GM23338 (cell line): ENCODE data around the gene SEMA4C. TPM values are rescaled to one million over a fixed set of nuclear protein-coding genes. Genes with fewer than 3 reads are reported as not detected.
A peak's percentile ranks its signal among the peaks of the same experiment; 100 is the strongest.

ENCODE experiments used
- ATAC-seq: fragments of 200-7000 bp; cut with Tn5 transposase; 3 replicates; pipeline ENCODE4 v1.9.1; 2020
- DNase-seq: peaks from one replicate; pipeline ENCODE4 v3.0.0-alpha.2; 2015; ENCODE audit warnings: low spot score
- H2AFZ ChIP-seq: fragments of 200-600 bp; sonication (generic); 2 replicates; pipeline ENCODE4 v1.8.0; 2016; ENCODE audit warnings: antibody characterized with exemption, mild to moderate bottlenecking, moderate library complexity
- H3F3A ChIP-seq: fragments of 200-600 bp; sonication (generic); replicated peaks from 2 replicates; pipeline ENCODE4 v1.8.0; 2017; ENCODE audit warnings: antibody characterized with exemption, mixed run types, low read depth
- H3K27ac ChIP-seq: fragments of 200-600 bp; sonication (generic); 2 replicates; pipeline ENCODE4 v1.6.1; 2016; ENCODE audit warnings: low read depth
- H3K27me3 ChIP-seq: fragments of 200-600 bp; sonication (generic); 2 replicates; pipeline ENCODE4 v1.8.0; 2016; ENCODE audit warnings: mild to moderate bottlenecking, mixed run types, moderate library complexity; ENCODE audit not compliant: insufficient read depth
- H3K36me3 ChIP-seq: fragments of 200-600 bp; sonication (generic); 2 replicates; pipeline ENCODE4 v1.8.0; 2016; ENCODE audit warnings: mild to moderate bottlenecking; ENCODE audit not compliant: insufficient read depth
- H3K4me1 ChIP-seq: fragments of 200-600 bp; sonication (generic); 2 replicates; pipeline ENCODE4 v1.8.0; 2016; ENCODE audit warnings: mild to moderate bottlenecking, moderate library complexity; ENCODE audit not compliant: insufficient read depth
- H3K4me2 ChIP-seq: fragments of 200-600 bp; sonication (generic); 2 replicates; pipeline ENCODE4 v1.7.1; 2017; ENCODE audit warnings: mixed run types
- H3K4me3 ChIP-seq: fragments of 200-600 bp; sonication (generic); 2 replicates; pipeline ENCODE4 v1.6.1; 2016; ENCODE audit warnings: mixed run types
- H3K79me2 ChIP-seq: fragments of 200-600 bp; sonication (generic); replicated peaks from 2 replicates; pipeline ENCODE4 v1.8.0; 2017; ENCODE audit warnings: mild to moderate bottlenecking; ENCODE audit not compliant: insufficient read depth
- H3K9me2 ChIP-seq: fragments of 200-600 bp; sonication (generic); 2 replicates; pipeline ENCODE4 v1.8.0; 2017; ENCODE audit not compliant: insufficient read depth
- H4K20me1 ChIP-seq: fragments of 200-600 bp; sonication (generic); replicated peaks from 2 replicates; pipeline ENCODE4 v1.8.0; 2017; ENCODE audit warnings: mild to moderate bottlenecking; ENCODE audit not compliant: insufficient read depth
- H3K27ac Mint-ChIP-seq: 2 replicates; pipeline ENCODE4 v1.8.0; 2020; ENCODE audit warnings: inconsistent platforms, mild to moderate bottlenecking, moderate library complexity, mixed read lengths
- H3K27me3 Mint-ChIP-seq: 3 replicates; pipeline ENCODE4 v1.8.0; 2022; ENCODE audit warnings: low read depth, mild to moderate bottlenecking, moderate library complexity, mixed read lengths, inconsistent platforms; ENCODE audit not compliant: insufficient read depth, poor library complexity
- H3K36me3 Mint-ChIP-seq: 3 replicates; pipeline ENCODE4 v1.8.0; 2021; ENCODE audit warnings: low read depth, mild to moderate bottlenecking, inconsistent platforms, moderate library complexity, mixed read lengths
- H3K4me1 Mint-ChIP-seq: 3 replicates; pipeline ENCODE4 v1.8.0; 2020; ENCODE audit warnings: mild to moderate bottlenecking, inconsistent platforms, mixed read lengths
- H3K4me3 Mint-ChIP-seq: 3 replicates; pipeline ENCODE4 v1.8.0; 2021; ENCODE audit warnings: moderate library complexity, mild to moderate bottlenecking, inconsistent platforms, mixed read lengths
- H3K9me3 Mint-ChIP-seq: 3 replicates; pipeline ENCODE4 v1.8.0; 2020; ENCODE audit warnings: moderate library complexity, mild to moderate bottlenecking, inconsistent platforms, mixed read lengths
- CREB1 ChIP-seq: fragments of 250-450 bp; sonication (Bioruptor Pico); IDR thresholded peaks from 2 replicates; pipeline ENCODE4 v1.5.0; 2020; ENCODE audit warnings: low read depth, mild to moderate bottlenecking, moderate library complexity
- CTCF ChIP-seq, 2 experiments: fragments of 200-600 bp in 1 of 2; sonication (generic) in 1 of 2; conservative IDR thresholded peaks; 2 replicates each; pipeline versions ENCODE4 v1.5.1 to v1.6.1; 2016 to 2017; ENCODE audit warnings: antibody characterized with exemption in 2 of 2, low read depth in 2 of 2, mild to moderate bottlenecking in 2 of 2, moderate library complexity in 1 of 2
- ETS1 ChIP-seq: IDR thresholded peaks from 2 replicates; pipeline ENCODE4 v1.6.1; 2016; ENCODE audit warnings: antibody characterized with exemption
- EZH2phosphoT487 ChIP-seq: fragments of 200-600 bp; sonication (generic); IDR thresholded peaks from one replicate; pipeline ENCODE4 v1.8.1; 2018; ENCODE audit warnings: antibody characterized with exemption; ENCODE audit not compliant: unreplicated experiment
- NANOG ChIP-seq: IDR thresholded peaks from 2 replicates; pipeline ENCODE4 v1.6.1; 2016; ENCODE audit warnings: antibody characterized with exemption, borderline replicate concordance
- POLR2AphosphoS5 ChIP-seq: IDR thresholded peaks from 2 replicates; pipeline ENCODE4 v1.6.1; 2016; ENCODE audit warnings: antibody characterized with exemption, low read depth
- STAT1 ChIP-seq: IDR thresholded peaks from one replicate; pipeline ENCODE4 v1.6.1; 2016; ENCODE audit warnings: antibody characterized with exemption; ENCODE audit not compliant: unreplicated experiment
- ZNF462 ChIP-seq: fragments of 250-450 bp; sonication (Bioruptor Pico); IDR thresholded peaks from 2 replicates; pipeline ENCODE4 v1.5.0; 2020; ENCODE audit warnings: mild to moderate bottlenecking, moderate library complexity
- polyA plus RNA-seq: library from polyadenylated mRNA; unstranded; fragments of >200 nt; fragmentation: Nextera tagmentation; extraction: Ambion mirVana; gene quantifications from 2 replicates; pipeline ENCODE4 v1.2.1, GENCODE V29; 2016
- total RNA-seq: library from RNA; depleted of rRNA; stranded (reverse); fragments of >200 nt; shearing (Covaris generic); gene quantifications from 2 replicates; pipeline ENCODE4 v1.2.3, GENCODE V29; 2014
- TF ChIP-seq, protein P1 (sequence below): IDR thresholded peaks from one replicate; pipeline ENCODE4 v1.6.1; 2018; ENCODE audit warnings: antibody characterized with exemption; ENCODE audit not compliant: unreplicated experiment

The SEMA4C gene
- total and polyA plus RNA-seq, 2 experiments from 2014 or later, result 16.8 to 80.7 TPM

GRCh38 chr2:96890726-96891385 lies 21.0 kb upstream of the SEMA4C start:
- Histone ChIP-seq H3F3A (no peaks in the 10 kb centered on the region), H3K27ac (no peak overlapping the region), H2AFZ (peak overlapping the region; percentile 43; the same call in 1 of the 2 replicates), H3K4me2 (no peak overlapping the region), H3K4me1 (peaks cover 10% of the 10 kb centered on the region), H3K9me2 (no peaks in the 10 kb centered on the region), H3K4me3 (no peak overlapping the region), H3K36me3 (no peaks in the 10 kb centered on the region), H3K27me3 (no peaks in the 10 kb centered on the region), H3K79me2 (no peaks in the 10 kb centered on the region), H4K20me1 (no peaks in the 10 kb centered on the region)
- no peak overlapping the region; the same call in 2 of the 3 replicates for H3K4me3 Mint-ChIP-seq
- DNase-seq (no peak), ATAC-seq (no peak)
- no peaks in the 10 kb centered on the region for H3K36me3 Mint-ChIP-seq
- no peak overlapping the region for H3K27ac Mint-ChIP-seq
- peaks cover 37% of the 10 kb centered on the region for H3K4me1 Mint-ChIP-seq
- no peaks in the 10 kb centered on the region for H3K9me3 Mint-ChIP-seq
- peaks cover 17% of the 10 kb centered on the region for H3K27me3 Mint-ChIP-seq
- TF ChIP-seq, protein P1, sequence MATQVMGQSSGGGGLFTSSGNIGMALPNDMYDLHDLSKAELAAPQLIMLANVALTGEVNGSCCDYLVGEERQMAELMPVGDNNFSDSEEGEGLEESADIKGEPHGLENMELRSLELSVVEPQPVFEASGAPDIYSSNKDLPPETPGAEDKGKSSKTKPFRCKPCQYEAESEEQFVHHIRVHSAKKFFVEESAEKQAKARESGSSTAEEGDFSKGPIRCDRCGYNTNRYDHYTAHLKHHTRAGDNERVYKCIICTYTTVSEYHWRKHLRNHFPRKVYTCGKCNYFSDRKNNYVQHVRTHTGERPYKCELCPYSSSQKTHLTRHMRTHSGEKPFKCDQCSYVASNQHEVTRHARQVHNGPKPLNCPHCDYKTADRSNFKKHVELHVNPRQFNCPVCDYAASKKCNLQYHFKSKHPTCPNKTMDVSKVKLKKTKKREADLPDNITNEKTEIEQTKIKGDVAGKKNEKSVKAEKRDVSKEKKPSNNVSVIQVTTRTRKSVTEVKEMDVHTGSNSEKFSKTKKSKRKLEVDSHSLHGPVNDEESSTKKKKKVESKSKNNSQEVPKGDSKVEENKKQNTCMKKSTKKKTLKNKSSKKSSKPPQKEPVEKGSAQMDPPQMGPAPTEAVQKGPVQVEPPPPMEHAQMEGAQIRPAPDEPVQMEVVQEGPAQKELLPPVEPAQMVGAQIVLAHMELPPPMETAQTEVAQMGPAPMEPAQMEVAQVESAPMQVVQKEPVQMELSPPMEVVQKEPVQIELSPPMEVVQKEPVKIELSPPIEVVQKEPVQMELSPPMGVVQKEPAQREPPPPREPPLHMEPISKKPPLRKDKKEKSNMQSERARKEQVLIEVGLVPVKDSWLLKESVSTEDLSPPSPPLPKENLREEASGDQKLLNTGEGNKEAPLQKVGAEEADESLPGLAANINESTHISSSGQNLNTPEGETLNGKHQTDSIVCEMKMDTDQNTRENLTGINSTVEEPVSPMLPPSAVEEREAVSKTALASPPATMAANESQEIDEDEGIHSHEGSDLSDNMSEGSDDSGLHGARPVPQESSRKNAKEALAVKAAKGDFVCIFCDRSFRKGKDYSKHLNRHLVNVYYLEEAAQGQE, result no peak

DNA sequence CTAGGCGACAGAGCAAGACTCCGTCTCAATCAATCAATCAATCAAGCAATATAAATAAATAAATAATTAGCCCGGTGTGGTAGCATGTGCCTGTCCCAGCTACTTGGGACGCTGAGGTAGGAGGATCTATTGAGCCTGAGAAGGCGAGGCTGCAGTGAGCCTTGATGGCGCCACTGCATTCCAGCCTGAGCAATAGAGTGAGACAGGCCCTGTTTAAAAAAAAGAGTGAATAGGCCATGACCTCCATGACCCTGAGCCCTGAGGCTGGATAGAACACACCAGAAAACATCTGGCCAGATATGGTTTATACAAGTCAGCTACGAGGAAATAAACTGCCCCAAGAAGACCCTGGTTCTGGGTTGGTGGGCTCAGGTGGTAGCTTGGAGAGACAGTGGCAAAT lies 20.4 kb upstream of the SEMA4C start:
- Mint-ChIP-seq H3K27ac (no peak overlapping the region), H3K4me1 (peaks cover 34% of the 10 kb centered on the region), H3K9me3 (no peaks in the 10 kb centered on the region), H3K4me3 (no peak overlapping the region), H3K36me3 (no peaks in the 10 kb centered on the region), H3K27me3 (peaks cover 17% of the 10 kb centered on the region)
- Histone ChIP-seq H3K27me3 (no peaks in the 10 kb centered on the region), H3K4me1 (peaks cover 4% of the 10 kb centered on the region), H3K9me2 (no peaks in the 10 kb centered on the region), H3F3A (no peaks in the 10 kb centered on the region), H3K36me3 (no peaks in the 10 kb centered on the region), H3K27ac (no peak overlapping the region), H4K20me1 (no peaks in the 10 kb centered on the region), H3K4me2 (no peak overlapping the region), H3K79me2 (no peaks in the 10 kb centered on the region), H2AFZ (no peak overlapping the region), H3K4me3 (no peak overlapping the region)
- ATAC-seq (no peak), DNase-seq (no peak)
- no peak for TF ChIP-seq EZH2phosphoT487
- no peak for TF ChIP-seq POLR2AphosphoS5
- TF ChIP-seq CTCF (conservative IDR thresholded peaks at IDR 0.05; ENCODE audit: low read depth in 2 of 2), result no peak
- no peak for TF ChIP-seq CREB1
- no peak for TF ChIP-seq NANOG
- TF ChIP-seq ZNF462 (CRISPR knock-in tag), result no peak
- no peak for TF ChIP-seq STAT1
- TF ChIP-seq ETS1, result no peak
